ENCODE data around the gene NELL1.

- TF ChIP-seq CTCF (IDR thresholded peaks at IDR 0.05) = no peak
- no peak for TF ChIP-seq REST (IDR thresholded peaks at IDR 0.05; ENCODE audit: low read depth, low read length)
- no peak for TF ChIP-seq POLR2AphosphoS5 (IDR thresholded peaks at IDR 0.05; ENCODE audit: low read depth, low read length)
- no peak for TF ChIP-seq USF1 (IDR thresholded peaks at IDR 0.05; ENCODE audit: borderline replicate concordance, low read depth)
- no peak for TF ChIP-seq TEAD4 (IDR thresholded peaks at IDR 0.05; ENCODE audit: borderline replicate concordance, insufficient read depth)
- TF ChIP-seq EP300 (IDR thresholded peaks at IDR 0.05; ENCODE audit: borderline replicate concordance in 1 of 2, low read depth in 1 of 2, low read length in 1 of 2) = no peak
- TF ChIP-seq NFIC (IDR thresholded peaks at IDR 0.05; ENCODE audit: borderline replicate concordance) = no peak
- TF ChIP-seq PBX3 (IDR thresholded peaks at IDR 0.05) = no peak
Observed at GRCh38 chr11:21411597-21411996, 742.2 kb downstream of the NELL1 start.
